NCI-H2227 (cell line): ENCODE data around the gene PIMREG.
A peak's percentile ranks its signal among the peaks of the same experiment; 100 is the strongest.

ENCODE experiments used
- DNase-seq: peaks from one replicate; lab custom pipeline; 2025; ENCODE audit not compliant: unreplicated experiment; lab: John Stamatoyannopoulos, UW

Gene PIMREG

DNA sequence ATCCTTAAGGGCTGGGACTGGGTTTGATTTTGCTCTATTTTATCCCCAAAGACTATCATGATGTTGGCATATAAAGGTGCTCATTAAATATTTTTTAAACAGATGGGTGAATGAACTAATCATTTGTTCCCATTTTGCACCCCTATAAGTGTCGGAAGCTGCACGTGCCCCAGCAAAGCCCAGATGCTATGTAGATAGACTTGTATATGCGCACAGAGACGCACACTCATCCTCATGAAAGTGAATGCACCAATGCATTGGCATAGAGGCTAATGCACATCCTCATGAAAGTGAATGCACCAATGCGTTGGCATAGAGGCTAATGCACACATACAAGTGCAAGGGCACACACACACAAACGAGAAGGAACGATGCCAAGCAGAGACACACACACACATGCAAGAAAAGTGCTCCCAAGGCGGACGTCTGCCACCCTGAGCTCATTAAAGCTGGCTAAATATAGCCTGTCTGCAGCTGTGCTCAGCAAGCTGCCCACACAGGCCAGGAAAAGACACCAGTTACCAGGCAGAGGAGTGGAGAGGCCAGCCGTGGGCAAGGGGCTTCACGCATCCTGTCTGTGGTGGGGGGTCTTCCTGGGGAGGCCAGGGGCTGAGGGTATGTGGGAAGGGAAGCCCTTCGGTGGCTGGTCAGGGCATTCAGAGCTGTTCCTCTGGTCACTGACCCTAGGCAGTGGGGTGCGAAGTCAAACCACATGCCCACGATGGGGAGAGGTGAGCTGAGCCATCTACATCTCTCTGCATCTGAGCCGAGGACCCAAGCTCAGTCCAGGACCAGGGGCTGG is 52.6 kb downstream of the PIMREG start:
- DNase-seq, result peak; percentile 7

DNA sequence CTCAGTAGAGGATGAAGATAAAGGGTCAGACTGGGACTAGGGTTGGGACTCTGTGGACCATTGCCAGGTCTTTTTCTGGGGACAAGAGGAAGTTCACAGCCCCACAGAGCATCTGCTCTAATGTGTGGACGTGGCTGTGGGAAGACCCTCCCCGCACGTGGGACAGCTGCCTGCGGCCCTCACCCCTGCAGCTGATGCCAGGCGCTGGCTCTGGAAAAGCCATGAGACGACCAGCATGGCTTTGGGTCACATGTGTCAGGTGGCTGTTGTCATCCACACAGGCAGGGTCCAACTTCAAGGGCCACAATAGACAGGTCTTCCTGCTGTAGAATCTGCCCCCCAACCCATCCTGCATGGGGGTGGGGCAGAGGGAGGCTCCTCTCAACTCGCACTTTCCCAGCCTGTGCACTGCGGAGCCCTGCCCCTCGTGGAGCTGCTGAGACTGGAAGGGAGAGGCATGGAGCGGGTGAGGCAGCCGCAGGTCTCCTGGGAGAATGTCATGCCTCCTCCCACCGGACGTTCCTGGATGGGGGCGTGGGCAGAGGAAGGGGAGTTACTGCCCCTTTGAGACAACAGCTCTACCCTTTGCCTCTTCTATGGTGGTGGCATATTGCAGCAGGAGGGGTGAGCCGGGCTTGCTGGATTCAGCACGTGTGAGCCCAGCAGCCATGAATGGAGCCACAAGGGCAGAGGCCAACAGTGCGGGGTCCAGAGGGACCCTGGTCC is 53.4 kb downstream of the PIMREG start:
- no peak for DNase-seq

DNA sequence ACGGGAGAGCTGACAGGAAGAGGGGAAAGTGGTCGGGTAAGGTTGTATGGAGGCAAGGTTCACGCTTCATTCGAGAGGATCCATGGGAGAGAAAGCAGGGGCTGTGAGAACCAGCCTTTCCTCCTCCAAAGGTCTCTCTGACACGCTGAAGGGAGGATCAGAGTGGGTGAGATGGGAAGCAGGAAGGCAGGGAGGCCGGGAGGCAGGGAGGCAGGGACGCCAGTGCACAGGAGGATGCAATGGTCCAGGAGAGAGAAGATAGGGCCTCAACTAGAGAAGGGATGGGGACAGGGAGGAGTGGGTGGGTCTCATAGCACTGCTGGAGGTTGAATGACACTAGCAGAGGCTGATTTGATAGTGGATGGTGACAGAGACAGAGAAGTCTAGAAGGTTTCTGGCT is 54.1 kb downstream of the PIMREG start:
- no peak for DNase-seq

DNA sequence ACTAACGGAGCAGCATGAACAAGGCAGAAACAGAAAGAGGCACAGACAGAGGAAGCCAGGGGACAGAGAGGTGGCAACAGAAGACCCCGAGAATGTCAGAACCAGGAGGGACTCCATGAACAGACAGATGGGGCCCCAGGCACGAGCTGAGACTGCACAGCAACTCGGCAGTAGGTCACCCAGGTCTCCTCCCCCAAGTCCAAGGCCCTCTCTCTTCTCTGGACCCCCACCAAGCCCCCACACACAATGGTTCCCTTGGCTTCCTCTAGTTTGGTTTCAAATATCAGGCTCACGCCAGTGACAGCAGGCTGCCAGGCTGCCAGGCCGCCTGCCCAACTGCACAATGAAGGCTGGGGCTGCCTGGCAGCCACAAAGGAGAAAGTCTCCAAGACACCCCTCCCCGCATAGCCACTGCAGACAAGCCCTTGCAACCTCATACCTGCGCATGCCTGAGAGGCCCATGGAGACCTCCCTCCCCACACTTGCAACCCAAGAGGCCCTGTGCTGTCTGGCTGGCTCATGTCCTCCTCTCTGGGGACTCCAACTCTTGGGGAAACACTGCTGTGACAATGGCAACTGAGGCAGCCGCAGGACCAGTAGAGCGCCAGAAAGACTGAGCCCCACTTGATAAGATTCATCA is 54.8 kb downstream of the PIMREG start:
- DNase-seq, result no peak
